OCI-LY3 (cell line): ENCODE measurements around the gene SSU72.
"Not testable (repeated sequence)": the region's sequence is repeated elsewhere in the genome, so short reads cannot be mapped to it uniquely, and the experiment has no call there.

ENCODE experiments used
- H2AFZ ChIP-seq: fragments of 200-600, 300-600 bp; shearing (Covaris generic); 2 replicates; pipeline ENCODE4 v1.6.0; 2014; ENCODE audit warnings: antibody characterized with exemption, low read depth, low read length
- H3K27ac ChIP-seq: fragments of 200-600, 300-600 bp; sonication (generic); 2 replicates; pipeline ENCODE4 v1.5.1; 2014; ENCODE audit warnings: mild to moderate bottlenecking, low read length, moderate library complexity, mixed read lengths
- H3K27me3 ChIP-seq: fragments of 200-600, 300-600 bp; sonication (generic); 2 replicates; pipeline ENCODE4 v1.6.1; 2014; ENCODE audit warnings: low read depth, low read length, mixed read lengths
- H3K36me3 ChIP-seq: fragments of 200-600, 300-600 bp; sonication (generic); replicated peaks from 2 replicates; pipeline ENCODE3; 2014; ENCODE audit warnings: low read depth, low read length, mixed read lengths
- H3K4me1 ChIP-seq: fragments of 300-600, 200-600 bp; sonication (generic); 2 replicates; pipeline ENCODE4 v1.6.1; 2014; ENCODE audit warnings: low read length, mixed read lengths
- H3K4me2 ChIP-seq: fragments of 200-600, 300-600 bp; sonication (generic); 2 replicates; pipeline ENCODE4 v1.6.1; 2014; ENCODE audit warnings: low read length, mixed read lengths
- H3K4me3 ChIP-seq: fragments of 300-600, 200-600 bp; sonication (generic); 2 replicates; pipeline ENCODE4 v1.5.1; 2014; ENCODE audit warnings: antibody characterized with exemption, mild to moderate bottlenecking, low read length, moderate library complexity
- H3K79me2 ChIP-seq: fragments of 300-600, 200-600 bp; shearing (Covaris generic); 2 replicates; pipeline ENCODE4 v1.6.1; 2014; ENCODE audit warnings: mild to moderate bottlenecking, low read length, mixed read lengths
- H3K9ac ChIP-seq: fragments of 300-600, 200-600 bp; shearing (Covaris generic); 2 replicates; pipeline ENCODE4 v1.6.0; 2014; ENCODE audit warnings: mild to moderate bottlenecking, low read length, moderate library complexity
- H3K9me3 ChIP-seq: fragments of 200-600, 300-600 bp; shearing (Covaris generic); 2 replicates; pipeline ENCODE4 v1.6.1; 2014; ENCODE audit warnings: low read length, mixed read lengths; ENCODE audit not compliant: insufficient read depth
- H4K20me1 ChIP-seq: fragments of 200-600, 300-600 bp; sonication (generic); 2 replicates; pipeline ENCODE4 v1.6.1; 2016; ENCODE audit warnings: low read length, mixed read lengths; ENCODE audit not compliant: insufficient read depth
- CTCF ChIP-seq: fragments of 200-600, 300-600 bp; sonication (generic); IDR thresholded peaks from 2 replicates; pipeline ENCODE4 v1.5.1; 2014; ENCODE audit warnings: antibody characterized with exemption, low read length, low read depth
- EZH2phosphoT487 ChIP-seq: fragments of 200-600 bp; shearing (Covaris generic); IDR thresholded peaks from 2 replicates; pipeline ENCODE4 v1.6.1; 2018; ENCODE audit warnings: antibody characterized with exemption, mixed run types, low read depth

SSU72 gene

GRCh38 chr1:1535201-1536018, 39.3 kb downstream of the SSU72 start:
- H3K27ac ChIP-seq = no peak overlapping the region
- no peak overlapping the region for H3K4me3 ChIP-seq
- no peak overlapping the region for H3K9ac ChIP-seq
- no peaks in the 10 kb centered on the region for H4K20me1 ChIP-seq
- H3K9me3 ChIP-seq = no peaks in the 10 kb centered on the region
- no peak overlapping the region for H3K4me2 ChIP-seq
- H3K27me3 ChIP-seq = no peaks in the 10 kb centered on the region
- H3K36me3 ChIP-seq = peaks cover 3% of the 10 kb centered on the region
- H3K79me2 ChIP-seq = no peaks in the 10 kb centered on the region
- TF ChIP-seq CTCF (no peak), EZH2phosphoT487 (no peak)
- H2AFZ ChIP-seq = no peak overlapping the region
- no peaks in the 10 kb centered on the region for H3K4me1 ChIP-seq

GRCh38 chr1:1534401-1535154, 40.1 kb downstream of the SSU72 start:
- Histone ChIP-seq H4K20me1 (no peaks in the 10 kb centered on the region), H3K4me2 (no peak overlapping the region), H3K4me1 (no peaks in the 10 kb centered on the region), H3K4me3 (no peak overlapping the region), H3K27ac (no peak overlapping the region), H3K27me3 (no peaks in the 10 kb centered on the region), H3K36me3 (peaks cover 8% of the 10 kb centered on the region), H2AFZ (no peak overlapping the region), H3K9ac (no peak overlapping the region), H3K79me2 (no peaks in the 10 kb centered on the region), H3K9me3 (no peaks in the 10 kb centered on the region)
- TF ChIP-seq EZH2phosphoT487 = no peak
- no peak for TF ChIP-seq CTCF

GRCh38 chr1:1533894-1534291, 40.8 kb downstream of the SSU72 start:
- not testable (repeated sequence) for H3K9me3 ChIP-seq, H3K27me3 ChIP-seq, H3K9ac ChIP-seq, H3K4me3 ChIP-seq, H3K4me2 ChIP-seq, H3K27ac ChIP-seq, H2AFZ ChIP-seq, H3K79me2 ChIP-seq, H3K4me1 ChIP-seq, H4K20me1 ChIP-seq
- peaks cover 11% of the 10 kb centered on the region for H3K36me3 ChIP-seq

- H3K4me2 ChIP-seq, H3K9me3 ChIP-seq, H3K4me3 ChIP-seq, H3K27ac ChIP-seq, H3K27me3 ChIP-seq, H3K4me1 ChIP-seq, H2AFZ ChIP-seq, H4K20me1 ChIP-seq, H3K79me2 ChIP-seq, H3K9ac ChIP-seq: not testable (repeated sequence)
- peaks cover 11% of the 10 kb centered on the region for H3K36me3 ChIP-seq
These were observed 41.3 kb downstream of the SSU72 start for GRCh38 chr1:1533176-1533893.

GRCh38 chr1:1531947-1532346, 42.7 kb downstream of the SSU72 start:
- Histone ChIP-seq H3K4me2 (no peak overlapping the region), H3K4me1 (no peaks in the 10 kb centered on the region), H3K9me3 (no peaks in the 10 kb centered on the region), H3K27ac (no peak overlapping the region), H3K36me3 (peaks cover 14% of the 10 kb centered on the region), H2AFZ (no peak overlapping the region), H3K4me3 (no peak overlapping the region), H4K20me1 (no peaks in the 10 kb centered on the region), H3K79me2 (no peaks in the 10 kb centered on the region), H3K27me3 (no peaks in the 10 kb centered on the region), H3K9ac (no peak overlapping the region)
- TF ChIP-seq EZH2phosphoT487 (no peak), CTCF (no peak)
